ENCODE measurements around the gene HBEGF.

Gene HBEGF

DNA sequence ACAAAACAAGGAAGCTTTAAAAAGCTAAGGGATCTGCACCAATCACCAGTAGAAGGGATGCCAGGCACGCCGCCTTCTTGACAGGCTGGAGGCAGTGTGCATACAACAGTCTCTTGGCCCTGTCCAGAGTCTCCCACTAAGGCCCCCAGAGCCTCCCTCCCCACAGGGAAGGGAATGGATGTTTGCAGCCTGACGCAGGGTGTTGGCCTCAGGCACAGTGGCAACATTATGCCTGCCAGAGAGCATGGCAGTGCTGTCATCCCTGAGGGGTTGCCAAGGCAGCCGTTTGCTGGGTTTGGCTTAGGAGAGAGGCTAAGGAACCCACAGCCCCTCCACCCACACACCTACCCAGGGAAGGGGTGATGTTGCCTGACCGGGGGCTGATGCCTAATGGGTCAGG, 4.8 kb downstream of the HBEGF start:
- TF ChIP-seq ZFX (IDR thresholded peaks at IDR 0.05) (no peak), CTCF (conservative IDR thresholded peaks at IDR 0.05) (no peak)

DNA sequence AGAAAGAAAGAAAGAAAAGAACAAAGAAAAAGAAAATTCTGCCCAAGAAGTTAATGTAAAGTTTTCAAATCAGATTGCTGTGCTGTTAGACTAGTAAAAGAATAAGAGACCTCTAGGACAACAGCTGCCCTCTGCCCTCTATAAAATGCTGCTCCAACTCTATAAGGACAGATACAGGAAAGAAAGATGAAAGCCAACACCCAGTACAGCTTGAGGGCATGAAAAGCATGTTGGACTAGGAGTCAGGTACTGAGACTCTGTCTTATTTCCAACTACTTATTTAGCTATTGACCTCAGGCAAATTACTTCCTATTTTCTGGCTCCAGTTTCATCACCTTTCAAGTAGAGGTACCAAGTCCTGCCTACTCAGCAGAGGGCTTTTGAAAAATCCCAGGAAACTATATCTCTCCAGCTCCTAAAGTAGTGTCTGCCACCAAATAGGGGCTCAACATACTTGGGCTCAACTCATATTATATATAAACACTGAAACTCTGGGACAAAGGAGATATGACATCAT, 5.7 kb downstream of the HBEGF start:
- TF ChIP-seq ZFX (IDR thresholded peaks at IDR 0.05) (no peak), CTCF (conservative IDR thresholded peaks at IDR 0.05) (no peak)
- no peak overlapping the region for H3K27ac ChIP-seq

More for the DNA sequence above, 4.8 kb downstream of the HBEGF start:
- no peak overlapping the region for H3K27ac ChIP-seq

GRCh38 chr5:140339636-140340035, 6.8 kb downstream of the HBEGF start:
- TF ChIP-seq ZFX (IDR thresholded peaks at IDR 0.05) (no peak), CTCF (conservative IDR thresholded peaks at IDR 0.05) (no peak)
- H3K27ac ChIP-seq, result no peak overlapping the region; the same call in 1 of the 2 replicates

DNA sequence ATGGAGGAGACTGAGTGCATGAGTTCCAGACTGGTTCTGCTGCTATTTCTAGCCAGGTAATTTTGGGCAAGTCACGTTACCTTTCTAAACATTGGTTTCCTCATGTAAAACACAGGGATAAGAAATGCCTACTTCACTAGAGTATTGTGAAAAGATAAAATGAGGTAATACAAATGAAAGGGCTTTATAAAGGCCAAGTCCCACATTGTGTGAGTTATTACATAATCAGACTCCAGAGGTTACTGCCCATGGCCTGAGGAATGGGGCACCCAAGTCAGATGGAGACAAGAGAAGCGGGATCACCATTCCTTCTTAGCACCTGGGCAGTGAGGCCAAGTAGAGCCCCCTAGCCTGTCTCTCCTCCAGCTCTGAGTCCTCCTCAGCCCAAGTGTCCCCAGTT, 7.5 kb downstream of the HBEGF start:
- H3K27ac ChIP-seq, result no peak overlapping the region
- TF ChIP-seq CTCF (conservative IDR thresholded peaks at IDR 0.05) (no peak), ZFX (IDR thresholded peaks at IDR 0.05) (no peak)

- no peak overlapping the region for H3K27ac ChIP-seq
- TF ChIP-seq CTCF (conservative IDR thresholded peaks at IDR 0.05), result no peak
- no peak for TF ChIP-seq ZFX (IDR thresholded peaks at IDR 0.05)
These were observed 8.1 kb downstream of the HBEGF start for GRCh38 chr5:140338336-140338735.

DNA sequence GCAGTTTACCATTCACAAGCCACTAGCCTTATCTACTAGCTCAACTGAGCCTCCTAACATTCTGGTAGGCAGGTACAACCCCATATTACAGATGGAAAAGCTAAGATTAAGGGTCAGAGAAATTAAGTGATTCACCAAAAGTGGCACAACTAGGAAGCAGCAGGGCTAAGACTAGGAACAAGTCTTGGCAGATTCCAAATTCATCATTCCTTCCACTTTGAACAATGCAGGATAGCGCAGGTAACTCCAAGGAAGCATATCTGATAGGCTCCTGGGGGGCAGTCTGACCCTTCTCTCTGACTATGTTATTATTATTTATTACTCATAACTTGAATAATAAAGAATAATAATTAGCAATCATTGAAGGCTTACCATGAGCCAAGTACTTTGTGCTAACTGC, 8.5 kb downstream of the HBEGF start:
- no peak for TF ChIP-seq ZFX (IDR thresholded peaks at IDR 0.05)
- no peak for TF ChIP-seq CTCF (conservative IDR thresholded peaks at IDR 0.05)
- H3K27ac ChIP-seq, result no peak overlapping the region

GRCh38 chr5:140336388-140336787, 10.0 kb downstream of the HBEGF start:
- no peak overlapping the region for H3K27ac ChIP-seq
- TF ChIP-seq CTCF (conservative IDR thresholded peaks at IDR 0.05) (no peak), ZFX (IDR thresholded peaks at IDR 0.05) (no peak)

All from C4-2B (cell line).